G401.6 (cell line): Measurements from ENCODE around the gene PCDH19.

Experiments used
- FAIRE-seq: peaks from 2 replicates; lab custom pipeline; 2012; peaks lifted over from hg19 to GRCh38; lab: Jason Lieb, UNC

Gene PCDH19

GRCh38 chrX:100296183-100296753 is 113.8 kb downstream of the PCDH19 start:
- no peak for FAIRE-seq

GRCh38 chrX:100294965-100295364 is 115.1 kb downstream of the PCDH19 start:
- no peak for FAIRE-seq

- no peak for FAIRE-seq
Measured at GRCh38 chrX:100289066-100289558, 121.0 kb downstream of the PCDH19 start.

- FAIRE-seq = no peak
Measured at GRCh38 chrX:100277231-100277630, 132.8 kb downstream of the PCDH19 start.

GRCh38 chrX:100274916-100275315 is 135.2 kb downstream of the PCDH19 start:
- FAIRE-seq = no peak

DNA sequence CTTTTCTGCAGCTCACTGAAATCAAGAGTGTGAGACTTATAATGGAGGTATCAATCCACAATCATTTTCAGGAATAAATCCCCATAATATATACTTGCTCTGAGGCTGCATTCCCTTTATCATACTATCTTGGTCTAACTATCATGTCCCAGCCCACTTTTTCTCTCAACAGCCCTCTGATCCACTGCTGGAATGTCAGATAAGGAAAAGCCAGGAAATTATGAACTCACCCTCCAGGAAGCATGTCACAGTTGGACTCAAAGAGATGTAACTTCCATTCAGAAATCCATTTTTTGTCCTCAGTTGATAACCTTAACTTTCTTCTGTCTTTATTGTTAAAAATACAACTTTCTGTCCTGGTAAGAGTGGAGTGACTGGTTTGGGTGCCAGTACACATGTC is 144.9 kb downstream of the PCDH19 start:
- no peak for FAIRE-seq

- FAIRE-seq = no peak
Measured at GRCh38 chrX:100264200-100264599, 145.9 kb downstream of the PCDH19 start.

DNA sequence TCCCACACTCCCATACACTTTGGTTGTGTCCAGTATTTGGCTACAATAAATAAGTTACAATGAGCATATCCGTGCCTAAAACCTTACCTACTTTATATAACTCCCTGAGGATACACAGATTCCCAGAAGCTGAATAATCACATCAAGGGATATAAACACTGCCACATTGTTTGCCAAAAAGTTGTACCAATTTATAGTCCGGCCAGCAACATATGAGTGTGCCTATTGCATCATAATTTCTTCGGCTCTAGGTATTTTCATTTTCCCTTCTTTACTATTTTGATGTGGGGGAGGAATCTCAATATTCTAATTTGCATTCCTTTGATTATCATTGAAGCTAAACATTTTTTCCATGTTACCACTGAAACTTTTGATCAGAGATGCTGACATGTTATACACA is 146.4 kb downstream of the PCDH19 start:
- no peak for FAIRE-seq

- no peak for FAIRE-seq
Measured at GRCh38 chrX:100248885-100249493, 161.1 kb downstream of the PCDH19 start.

DNA sequence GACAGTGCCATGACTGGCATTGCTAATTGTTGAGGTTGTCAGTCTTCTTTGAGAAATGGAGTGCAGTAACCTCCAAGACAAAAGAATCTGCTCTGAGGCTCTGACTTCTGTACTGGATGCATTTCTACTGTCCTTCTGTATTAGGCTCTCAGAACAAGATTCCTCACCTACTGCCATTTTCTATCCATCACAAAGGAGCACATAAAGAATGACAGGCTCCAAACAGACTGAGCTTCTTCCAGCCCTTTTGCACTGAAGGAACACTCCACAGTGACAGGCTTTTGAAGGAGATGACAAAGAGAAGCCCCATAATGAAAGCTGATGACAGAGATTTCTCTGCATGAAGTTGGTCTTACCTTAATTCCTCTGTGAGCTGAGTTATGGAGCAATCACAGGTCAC is 162.2 kb downstream of the PCDH19 start:
- no peak for FAIRE-seq

DNA sequence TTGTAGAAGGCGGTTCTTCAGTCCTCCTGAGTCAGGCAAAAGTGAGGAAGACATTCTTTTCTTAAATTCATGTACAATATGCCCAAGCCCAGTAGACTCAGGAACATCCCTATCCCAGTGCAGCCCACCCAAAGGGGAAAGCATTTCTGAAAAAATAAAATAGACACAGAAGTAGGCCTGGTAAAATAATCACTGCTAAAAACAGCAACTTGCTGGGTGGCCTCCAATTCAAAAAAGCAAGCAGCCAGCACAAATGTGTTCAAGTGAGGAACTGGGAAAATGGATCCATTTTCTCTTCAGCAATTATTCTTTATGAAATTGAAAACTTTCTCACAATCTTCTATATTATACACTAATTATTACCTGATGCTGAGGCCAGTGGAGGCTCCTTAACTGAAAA is 165.4 kb downstream of the PCDH19 start:
- FAIRE-seq = no peak
